Adrenal gland (tissue), 5 donors: ENCODE measurements around the gene DPH3.

Experiments used
- CTCF ChIP-seq, 6 experiments: fragments of 450-650 bp in 4 of 6; fragments of 200-600 bp in 2 of 6; sonication (generic) in 1 of 6; IDR thresholded peaks; 1 replicate in 5 of 6; 2 replicates in 1 of 6; pipeline versions ENCODE4 v1.5.1 to v1.8.0; 2016 to 2021; ENCODE audit warnings: antibody characterized with exemption in 6 of 6, mild to moderate bottlenecking in 2 of 6, moderate library complexity in 1 of 6
- POLR2A ChIP-seq, 2 donors: fragments of 450-650 bp; IDR thresholded peaks; one replicate each; pipeline ENCODE4 v1.6.1; 2017; ENCODE audit warnings: antibody characterized with exemption in 2 of 2, mild to moderate bottlenecking in 2 of 2, moderate library complexity in 1 of 2
- donor health status: DM: no; HTN: no; CAD: no.

- TF ChIP-seq CTCF (IDR thresholded peaks at IDR 0.05) (no peak), POLR2A (IDR thresholded peaks at IDR 0.05) (no peak)
These were observed 11.8 kb downstream of the DPH3 start for GRCh38 chr3:16252988-16253387.
